Activated T-helper 9 cell treated with anti-CD3 and anti-CD28 coated beads, Interleukin-2, amount 50 U/mL, for 16 hours (primary cell): Measurements from ENCODE around the gene CD300A.

Source experiments
- DNase-seq: peaks from one replicate; pipeline ENCODE4 v3.0.0-alpha.2; 2020; ENCODE audit warnings: low read depth

The CD300A gene

DNA sequence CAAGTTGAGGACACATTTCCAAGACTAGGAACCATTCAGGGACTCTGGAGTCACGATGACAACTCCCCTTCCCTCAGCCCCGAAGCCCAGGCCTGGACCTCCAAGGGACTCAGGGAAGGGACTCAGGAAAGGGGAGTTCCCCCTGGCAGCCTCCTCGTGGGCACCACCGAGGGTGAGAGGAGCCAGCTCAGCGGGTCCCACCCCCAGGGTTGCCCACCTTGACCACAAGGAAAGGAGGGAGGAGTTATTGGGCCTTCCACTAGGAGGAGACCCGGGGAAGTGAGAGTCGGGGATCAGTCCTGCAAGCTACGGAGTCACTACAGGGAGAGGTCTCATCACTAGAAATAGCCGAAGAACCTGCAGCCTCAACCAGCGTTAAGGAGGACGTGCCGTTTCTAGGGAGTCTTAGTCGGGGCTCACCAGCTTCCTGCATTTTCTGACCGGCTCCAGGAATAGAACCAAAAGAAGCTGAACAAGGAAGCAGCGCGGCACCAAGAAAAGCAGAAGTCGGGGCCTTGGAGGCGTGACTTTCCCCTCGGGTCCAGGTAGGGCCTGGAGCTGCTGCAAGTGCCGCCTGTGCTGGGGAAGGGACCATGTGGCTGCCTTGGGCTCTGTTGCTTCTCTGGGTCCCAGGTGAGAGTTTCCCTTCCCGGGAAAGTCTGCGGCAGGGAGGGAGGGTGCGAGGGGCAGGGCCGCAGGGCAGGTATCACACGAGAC lies at the start of gene CD300A:
CD300A (plus strand) TSS at position 524 of the 717 bp plus-strand sequence; CDS start at position 594, 70 bp downstream.
- DNase-seq = no peak

DNA sequence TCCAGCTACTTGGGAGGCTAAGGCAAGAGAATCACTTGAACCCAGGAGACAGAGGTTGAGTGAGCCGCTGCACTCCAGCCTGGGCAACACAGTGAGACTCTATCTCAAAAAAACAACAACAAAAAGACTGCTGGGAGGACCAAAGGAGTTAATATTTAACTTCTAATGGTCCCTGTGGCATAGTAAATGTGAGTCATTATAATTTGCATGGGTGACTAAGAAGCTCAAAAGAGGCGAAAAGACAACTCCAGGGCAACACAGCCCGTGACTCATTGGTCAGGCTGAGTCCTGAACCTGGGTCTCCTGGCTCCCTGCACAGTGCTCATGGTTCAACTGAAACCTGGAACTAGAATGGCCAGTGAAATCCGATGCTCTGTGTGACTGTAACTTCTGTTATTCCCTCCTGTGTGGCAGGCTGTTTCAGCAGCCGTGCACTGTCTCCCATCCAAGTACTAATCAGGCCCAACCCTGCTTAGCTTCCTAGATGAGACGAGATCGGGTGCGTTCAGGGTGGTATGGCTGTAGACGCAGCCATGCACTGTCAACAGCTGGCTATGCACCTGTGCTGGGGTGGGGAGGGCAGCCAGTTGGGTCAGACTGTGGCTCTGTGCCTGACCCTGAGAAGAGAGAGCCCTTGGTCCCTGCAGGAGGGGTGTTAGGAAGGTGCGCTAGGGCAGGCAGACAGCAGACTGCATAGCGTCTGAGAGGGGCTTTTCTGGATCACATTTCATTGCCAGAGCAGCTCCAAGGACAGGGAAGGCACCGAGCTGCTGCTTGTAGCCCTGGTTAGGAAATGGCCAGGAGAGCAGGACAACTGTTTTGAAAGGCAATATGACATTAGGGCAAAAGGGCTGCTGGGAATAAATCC lies 49.0 kb upstream of the CD300A start:
- DNase-seq = no peak

DNA sequence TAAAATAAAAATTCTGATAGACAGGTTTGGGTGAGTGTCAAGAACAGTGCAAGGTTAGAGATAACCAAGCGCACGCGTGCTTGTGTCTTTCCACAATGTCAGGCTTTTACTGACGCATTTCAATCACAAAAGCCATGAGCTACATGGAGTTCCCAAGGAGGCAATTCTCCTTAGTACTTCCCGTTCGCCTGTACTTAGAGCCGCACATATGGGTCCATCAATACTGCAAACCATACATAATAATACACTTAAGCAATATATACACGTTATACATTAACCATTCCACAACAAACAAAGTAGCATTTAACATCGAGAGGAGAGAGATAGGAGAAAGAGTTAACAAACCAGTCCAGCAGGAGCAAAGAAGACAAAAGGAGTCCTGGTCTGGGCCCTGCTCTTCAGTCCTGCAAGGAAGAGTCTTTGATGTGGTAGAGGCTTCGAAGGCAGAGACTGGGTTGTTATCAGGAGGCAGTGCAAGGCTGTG lies 46.5 kb upstream of the CD300A start:
- DNase-seq = no peak

DNA sequence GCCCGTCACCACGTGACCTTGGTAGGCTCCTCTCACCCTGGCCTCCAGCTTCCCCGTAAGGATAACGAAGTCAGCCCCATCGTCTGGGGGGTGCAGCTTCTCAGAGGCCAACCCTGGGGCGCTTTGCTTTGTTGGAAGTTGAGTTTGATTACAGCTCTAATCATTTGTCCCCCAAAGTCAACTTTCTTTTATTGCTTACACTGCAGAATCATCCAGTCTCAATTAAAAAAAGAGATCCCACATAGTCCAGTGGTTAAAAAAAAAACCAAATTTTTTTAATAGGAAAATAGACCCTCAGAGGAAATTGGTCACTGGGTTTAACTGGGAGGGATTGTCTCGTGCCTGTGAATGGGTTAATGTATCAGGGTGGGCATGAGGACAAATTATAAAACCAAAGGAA lies 42.3 kb upstream of the CD300A start:
- no peak for DNase-seq

DNA sequence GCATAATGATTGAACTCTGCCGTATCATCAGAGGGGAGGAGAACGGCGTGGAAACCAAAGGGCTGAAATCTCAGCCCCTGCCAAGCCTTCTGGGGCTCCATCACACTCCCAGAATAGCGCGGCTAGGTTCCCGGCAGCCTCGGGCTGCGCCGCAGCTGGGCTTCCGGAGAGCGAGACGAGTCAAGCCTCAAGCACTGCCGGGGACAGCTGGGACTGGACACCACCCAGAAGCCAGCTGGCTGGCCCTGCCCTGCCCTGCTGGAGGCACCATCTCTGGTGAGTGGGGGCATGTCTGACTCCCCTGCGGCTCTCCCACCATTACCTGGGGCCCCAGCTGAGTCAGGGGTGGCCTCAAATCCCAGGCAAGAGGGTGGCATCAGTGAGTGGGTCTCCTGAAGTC lies 41.8 kb upstream of the CD300A start:
- DNase-seq = no peak

DNA sequence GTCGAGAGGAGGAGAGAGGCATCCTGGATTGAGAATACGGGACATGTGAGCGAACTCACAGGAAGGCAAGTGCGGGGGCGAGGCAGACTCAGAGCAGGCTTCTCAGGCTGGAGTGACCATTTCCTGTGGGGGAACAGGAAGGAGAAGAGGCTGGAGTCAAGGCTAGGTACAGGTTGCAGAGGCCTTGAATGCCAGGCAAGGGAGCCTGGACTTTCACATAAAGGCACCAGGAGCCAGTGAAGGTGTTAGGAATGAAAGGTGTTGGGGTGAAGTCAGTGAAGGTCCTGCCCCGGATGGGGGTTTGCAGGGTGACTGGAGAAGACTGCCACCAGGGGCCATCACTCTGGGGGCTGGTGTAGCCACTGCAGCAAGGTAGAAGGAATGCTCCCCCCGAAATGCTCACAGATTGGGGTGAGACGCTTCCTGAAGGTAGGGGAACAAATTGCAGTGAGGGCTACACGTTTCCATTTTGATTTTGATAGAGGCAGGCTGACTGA lies 39.8 kb upstream of the CD300A start:
- DNase-seq = no peak

DNA sequence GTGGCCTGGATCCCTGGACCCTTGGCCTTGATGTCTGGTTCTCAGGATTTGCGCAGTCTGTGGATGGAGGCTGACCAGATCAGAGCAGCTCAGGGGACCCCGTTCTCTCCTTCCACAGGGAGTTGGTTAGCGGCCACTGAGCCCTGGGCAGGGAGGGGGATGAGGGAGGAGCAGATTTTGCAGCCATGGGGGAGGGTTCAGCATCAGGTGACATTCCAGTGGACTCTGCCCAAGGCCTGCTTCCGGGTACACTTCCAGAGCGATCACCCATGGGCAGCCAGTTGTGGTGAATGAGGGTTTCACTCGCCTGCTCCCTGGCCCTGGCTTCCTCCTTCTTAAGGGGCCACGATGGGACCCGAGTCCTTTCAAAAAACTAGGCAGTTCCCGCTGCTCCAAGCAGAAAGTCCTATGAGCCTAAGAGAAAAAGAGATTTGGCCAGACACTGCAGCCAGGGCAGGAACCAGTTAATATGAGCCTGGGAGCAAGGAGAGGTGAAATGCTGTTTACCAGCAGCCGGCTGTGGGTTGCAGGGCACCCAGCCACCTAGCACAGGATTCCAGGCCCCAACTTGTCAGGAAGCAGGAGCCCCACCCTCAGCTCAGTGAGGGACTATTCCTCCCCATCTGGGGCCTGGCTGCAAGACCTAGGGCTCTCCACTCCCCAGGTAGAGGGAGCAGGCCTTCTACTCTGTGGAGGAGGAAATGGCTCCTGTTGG lies 39.2 kb upstream of the CD300A start:
- DNase-seq = no peak

DNA sequence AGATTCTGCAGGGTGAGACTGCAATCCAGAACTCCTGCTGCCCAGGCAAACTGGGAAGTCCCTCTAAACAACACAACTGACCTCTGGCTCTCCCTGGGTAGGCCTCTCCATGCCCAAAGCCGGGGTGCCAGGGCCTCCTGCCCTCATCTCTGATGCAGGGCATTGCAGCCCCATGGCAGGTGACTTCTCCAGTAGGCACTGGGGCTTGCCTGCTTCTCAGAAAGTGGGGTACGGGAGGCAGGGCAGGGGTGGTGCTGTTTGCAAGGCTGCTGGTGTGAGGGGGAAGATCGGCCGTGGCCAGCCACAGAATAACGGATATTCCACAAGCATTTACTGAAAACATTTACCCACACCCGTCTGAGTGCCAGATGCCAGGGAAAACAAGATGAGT lies 38.7 kb upstream of the CD300A start:
- no peak for DNase-seq

DNA sequence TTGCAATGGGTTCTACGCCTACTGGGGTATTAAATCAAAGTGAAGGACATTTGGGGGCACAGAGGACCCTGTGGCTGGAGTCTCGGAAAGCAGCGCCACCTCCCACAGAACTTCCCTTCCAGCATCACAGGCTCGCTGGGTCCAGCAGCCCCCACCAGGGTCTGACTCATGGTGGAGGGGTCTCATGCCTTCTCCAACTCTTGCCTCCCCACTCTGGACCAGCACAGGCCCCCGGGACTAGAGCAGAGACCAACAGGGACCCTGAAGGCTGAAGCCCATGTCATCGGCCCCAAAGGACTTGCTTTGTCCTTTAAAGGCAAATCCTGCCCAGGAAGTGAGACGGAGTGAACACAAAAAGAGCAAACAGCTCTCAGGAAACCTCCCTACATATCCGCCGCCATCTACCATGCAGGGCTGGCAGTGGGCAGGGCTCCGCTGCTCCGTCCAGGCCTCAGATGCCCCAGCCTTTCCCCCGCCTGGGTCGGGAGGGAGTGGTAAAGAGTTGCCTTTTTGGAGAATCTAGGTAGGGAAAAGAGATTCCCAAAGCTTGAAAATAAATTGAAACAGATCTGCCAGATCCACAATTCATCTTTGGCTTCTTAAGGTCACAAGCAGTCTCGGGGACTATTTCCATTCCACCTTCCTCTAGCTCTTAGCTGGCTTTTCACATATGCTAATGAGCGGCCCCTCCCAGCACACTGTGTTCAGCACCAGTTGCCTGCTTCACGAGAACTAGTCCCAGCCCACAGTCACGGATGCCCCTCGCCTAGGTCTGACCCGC lies 36.6 kb upstream of the CD300A start:
- DNase-seq = no peak

DNA sequence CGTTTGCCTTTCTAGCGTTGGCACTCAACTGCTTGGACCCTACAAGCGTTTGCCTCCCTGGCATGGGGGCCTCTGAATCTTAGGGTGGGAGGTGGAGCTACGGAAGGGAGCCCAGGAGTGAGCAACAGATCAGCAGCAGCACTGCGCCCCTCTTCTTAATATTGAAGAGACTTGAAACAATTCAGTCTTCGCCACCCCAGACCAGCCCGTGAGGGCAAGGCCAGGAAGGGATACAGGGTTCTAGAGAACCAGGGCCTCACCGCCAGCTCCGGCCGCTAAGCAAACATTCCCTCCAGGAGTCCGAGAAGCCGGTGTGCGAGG lies 36.1 kb upstream of the CD300A start:
- no peak for DNase-seq

DNA sequence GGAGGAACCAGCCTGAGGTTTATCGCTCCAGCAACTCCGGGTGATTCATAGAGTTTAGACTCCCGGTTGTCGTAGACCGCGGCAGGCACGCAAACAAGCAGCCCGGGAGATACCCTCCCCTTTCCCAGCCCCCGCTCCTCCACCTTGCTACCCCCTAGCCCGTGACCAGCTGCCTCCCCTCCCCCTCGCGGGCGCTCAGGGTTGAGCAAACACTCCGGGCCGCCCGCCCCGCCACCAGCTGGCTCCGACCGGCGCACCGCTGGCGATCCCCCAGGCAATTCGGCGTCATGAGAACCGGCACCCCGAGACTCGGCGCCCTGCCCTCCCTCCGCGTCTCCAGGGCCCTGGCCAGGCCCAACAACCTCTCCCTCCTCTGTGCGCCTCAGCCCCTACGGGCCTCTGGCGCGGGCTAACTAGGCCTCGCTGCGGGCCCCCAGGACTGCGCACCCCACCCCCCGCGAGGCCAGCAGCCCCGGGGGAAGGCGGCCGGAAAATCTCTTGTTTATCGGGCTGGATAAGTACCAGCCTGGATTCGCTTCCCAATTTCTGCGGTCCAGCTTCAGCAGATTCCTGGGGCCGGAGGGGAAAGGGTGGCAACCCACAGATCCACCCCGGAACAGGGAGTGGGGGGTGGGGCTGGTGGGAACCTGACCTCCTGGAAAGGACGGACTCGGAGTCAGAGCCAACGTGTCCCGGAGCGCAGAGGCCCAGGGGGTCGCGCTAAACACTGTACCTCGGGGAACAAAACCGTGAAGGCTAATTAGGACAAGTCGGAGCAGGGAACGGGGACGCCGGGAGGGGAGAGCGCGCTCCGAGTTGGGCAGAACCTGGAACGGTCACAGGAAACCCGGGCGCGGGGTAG lies 35.5 kb upstream of the CD300A start:
- no peak for DNase-seq

DNA sequence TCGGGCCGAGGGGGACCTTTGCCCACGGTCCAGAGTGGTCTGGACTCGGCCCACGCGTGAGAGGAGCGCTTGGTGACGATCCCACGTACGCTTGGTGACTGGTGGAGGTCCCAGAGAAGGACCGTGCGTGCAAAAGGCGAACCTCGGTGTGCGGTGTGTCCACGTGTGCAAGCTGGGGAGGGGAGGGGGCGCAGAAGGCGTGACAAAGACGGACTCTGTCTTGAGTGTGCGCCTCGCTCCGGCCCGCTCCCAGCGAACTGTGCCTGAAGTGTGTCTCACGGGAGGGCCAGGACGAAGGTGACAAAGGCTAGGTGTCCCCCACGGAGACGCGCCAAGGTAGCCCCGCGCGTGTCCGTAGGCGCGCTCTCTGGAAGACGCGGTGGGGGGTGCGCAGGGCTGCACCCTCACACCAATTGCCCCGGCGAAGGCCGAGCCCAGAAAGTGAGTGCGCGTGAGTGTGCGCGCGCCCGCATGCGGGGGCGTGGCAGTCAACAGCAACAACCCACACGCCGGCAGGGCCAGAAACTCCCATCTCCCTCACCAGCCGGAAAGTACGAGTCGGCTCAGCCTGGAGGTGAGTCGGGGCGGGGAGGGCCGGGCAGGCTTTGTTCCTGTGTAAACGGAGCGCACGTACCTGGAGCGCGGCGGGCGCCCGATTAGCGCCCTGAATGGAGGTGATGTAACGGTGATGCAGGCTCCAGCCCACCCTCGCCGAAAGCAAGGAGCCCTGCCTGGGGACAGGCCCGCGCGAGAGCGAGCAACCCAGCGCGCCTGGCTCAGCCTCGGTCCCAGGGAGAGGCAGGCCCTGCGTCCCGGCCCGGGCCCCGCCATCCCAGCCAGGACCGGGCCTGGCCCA lies 34.6 kb upstream of the CD300A start, which contains the start of gene GPRC5C:
GPRC5C (plus strand) TSS at position 521 of the 856 bp plus-strand sequence. CDS start 7,689 bp downstream, outside the sequence.
- DNase-seq = peak; percentile 13

DNA sequence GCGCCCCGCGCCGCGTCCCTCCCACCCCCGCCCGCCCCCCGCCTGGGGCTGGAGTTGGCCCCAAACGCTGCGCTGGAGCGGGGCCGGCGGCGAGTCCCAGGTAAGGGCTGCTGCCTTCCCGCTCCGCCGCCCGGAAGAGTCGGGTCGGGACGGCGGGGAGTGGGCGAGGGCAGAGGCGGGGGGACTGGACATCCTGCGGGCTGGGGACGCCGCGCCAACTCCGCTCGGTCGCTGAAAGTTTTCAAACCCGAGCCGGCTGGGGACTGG lies 34.1 kb upstream of the CD300A start:
- DNase-seq = no peak

DNA sequence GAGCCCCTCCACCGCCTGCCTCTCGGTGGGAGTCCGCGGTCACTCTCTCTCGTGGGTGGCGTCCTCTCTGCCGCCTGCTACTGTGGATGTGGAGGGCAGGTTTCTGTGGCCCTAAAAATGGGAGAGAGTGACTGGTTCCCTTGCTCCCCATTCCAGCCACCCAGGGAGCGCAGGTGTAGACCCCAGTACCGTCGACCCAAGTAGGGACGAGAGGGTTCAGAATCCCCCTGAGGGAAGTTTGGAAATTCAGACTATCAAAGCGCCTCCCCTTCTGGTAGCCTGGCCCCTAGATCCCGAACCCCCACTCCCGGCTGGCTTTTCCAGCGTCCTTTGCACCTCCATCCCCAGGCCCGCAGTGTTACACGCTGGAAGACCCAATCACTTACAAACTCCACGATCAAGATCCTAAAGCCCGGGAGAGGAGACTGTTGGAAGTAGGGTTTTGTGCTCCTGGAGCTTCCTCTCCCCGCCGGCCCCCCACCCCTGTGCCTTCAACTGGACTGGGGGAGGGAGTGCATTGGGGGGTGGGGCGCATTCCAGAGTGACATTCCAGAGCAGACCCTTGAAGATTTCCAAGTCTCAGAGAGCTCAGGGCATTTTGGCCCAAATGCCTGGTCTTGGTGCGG lies 33.6 kb upstream of the CD300A start:
- no peak for DNase-seq

DNA sequence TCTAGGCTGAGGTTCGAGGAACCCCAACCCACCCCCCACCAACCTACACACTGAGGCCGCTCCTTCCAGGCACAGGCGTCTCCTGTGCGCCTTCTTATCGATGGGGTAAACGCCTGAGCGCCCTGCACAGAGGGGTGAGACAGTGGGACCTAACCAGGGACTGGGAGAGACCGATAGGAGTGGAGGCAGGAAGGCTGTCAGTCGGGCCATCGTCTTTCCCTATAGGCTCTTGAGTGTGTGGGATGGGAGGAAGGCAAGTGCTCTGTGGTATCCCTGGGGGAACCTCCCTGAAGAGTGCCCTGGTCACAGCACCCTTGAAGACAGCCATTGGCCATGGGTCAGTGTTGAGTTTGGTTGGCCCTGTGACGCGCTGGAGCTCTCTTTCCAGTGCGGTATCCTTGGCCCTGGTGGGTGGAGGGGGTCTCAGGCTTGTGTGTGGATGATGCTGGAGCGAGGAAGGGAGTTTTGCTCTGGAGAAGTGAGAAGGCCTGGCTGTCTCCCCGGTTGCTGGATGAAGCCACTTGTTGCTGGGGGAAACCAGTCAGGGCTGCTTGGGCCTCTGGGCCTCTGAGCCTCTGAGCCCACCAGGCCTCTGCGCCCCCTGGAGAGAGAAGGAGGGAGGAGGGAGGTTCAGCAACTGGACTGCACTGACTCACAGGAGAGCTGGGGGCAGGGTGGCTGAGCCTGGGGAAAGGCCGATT lies 32.9 kb upstream of the CD300A start:
- no peak for DNase-seq

DNA sequence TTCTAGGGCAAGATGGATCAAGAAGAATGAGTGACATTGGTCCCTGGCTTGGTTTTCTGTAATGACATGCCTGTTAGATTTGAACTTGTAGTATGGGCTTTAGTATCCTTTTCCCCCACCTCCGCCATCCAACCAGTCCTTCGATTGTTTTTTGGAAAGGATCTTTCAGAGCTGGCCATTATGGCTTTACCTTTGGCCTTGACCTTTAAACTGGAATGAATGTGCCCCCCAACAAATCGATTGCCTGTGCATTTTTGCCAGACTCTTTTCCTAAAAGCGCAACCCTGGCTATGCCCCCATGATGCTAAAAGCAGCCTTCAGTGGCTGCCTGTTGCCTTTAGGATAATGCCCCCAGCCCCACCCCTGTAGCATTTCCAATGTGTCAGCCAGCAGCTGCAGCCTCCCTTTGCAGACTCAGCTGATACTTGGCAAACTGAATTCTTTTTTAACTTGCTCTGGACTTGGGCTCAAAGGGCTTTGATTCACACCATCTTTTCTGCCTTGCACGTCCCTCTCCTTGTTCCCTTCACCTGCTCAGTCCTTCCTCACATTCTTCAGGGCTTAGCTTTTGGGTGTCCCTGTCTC lies 30.6 kb upstream of the CD300A start:
- no peak for DNase-seq

DNA sequence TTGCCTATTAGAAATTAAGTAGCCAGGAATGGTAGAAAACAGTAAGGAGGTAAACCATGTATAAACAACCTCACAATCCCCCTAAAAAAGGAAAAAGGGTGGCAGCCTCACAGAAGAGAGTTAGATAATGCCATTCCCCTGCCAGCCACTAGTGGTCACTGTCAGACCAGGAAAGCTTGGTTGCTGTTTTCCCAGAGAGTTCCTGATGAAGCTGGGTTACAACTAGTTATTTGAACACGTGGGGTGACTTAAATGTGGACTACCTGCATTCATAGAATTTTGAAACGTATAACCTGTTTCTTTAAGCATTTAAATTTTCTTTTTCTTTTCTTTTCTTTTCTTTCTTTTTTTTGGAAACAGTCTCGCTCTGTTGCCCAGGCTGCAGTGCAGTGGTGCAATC lies 28.7 kb upstream of the CD300A start:
- DNase-seq = no peak
